GF-D8 (cell line): ENCODE results near the gene APBB2.

Experiments
- DNase-seq: peaks from one replicate; lab custom pipeline; 2025; lab: John Stamatoyannopoulos, UW

The APBB2 gene

DNA sequence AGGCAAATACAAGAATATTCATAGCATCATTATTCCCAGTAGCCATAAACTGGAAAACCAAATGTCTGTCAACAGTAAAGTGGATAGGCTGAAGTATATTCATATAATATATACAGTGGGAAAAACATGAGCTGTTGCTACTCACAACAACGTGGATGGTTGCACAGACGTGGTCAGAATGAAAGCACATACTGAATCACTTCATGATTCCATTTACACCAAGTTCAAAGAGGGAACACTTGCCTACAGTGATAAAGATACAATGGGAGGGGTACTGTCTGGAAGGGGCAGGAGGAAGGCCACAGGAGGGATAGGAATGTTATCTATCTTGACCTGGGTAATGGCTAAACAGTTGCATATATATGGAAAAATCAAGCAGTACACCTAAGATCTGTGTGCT is 25.3 kb downstream of the APBB2 start:
- DNase-seq = no peak

DNA sequence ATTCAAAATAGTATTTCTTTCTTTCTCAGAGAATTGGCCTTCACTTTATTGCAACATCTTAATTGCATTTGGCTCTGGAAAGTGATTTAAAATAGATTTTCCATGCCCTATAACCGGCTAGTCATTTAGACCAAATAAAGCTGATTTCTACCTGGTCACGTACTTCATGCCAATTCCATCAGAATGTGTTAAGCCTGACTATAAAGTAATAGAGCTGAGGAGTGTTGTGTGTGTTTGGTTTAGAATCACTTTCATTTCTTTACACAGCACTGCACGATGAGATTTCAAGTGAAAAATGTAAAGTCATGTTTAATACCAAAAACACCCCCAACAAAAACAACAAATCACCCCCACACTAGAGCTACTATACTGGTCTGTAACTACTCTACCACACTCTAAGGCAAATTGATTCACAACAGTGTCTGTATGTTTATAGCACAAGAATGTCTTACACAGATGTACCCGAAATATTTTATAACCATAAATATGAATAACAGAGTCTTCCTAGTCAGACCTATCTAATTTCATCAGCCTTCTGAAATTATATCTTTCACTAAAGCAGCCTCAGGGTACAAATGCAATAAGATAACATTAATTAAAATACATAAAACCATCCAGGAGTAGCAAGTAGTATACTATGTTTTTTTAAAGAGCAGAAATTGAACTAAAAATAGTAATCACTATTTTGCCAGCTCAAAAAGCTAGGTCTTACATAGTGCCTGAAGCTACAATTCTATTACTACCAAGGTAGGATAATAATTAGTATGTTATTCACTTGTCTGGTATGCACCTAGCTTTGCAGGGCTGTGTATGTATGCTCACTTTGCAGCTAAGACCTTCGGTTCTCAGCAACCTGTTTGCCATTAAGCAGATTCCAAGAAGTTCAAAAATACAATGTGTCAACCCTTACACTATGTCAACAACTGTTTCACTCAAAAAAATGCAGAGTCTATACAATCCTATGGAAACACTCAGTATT is 28.4 kb downstream of the APBB2 start:
- no peak for DNase-seq

DNA sequence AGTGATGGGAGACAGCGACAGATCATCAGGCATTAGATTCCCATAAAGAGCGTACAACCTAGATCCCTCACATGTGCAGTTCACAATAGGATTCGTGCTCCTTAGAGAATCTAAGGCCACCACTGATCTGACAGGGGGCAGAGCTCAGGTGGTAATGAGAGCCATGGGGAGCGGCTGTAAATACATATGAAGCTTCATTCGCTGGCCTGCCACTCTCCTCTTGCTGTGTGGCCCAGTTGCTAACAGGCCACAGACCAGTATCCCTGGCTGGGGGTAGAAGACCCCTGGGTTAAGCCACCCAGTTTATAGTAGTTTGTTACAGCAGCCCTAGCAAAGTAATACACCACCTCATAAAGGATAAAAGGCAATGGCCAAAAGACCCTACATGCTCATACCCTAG is 30.3 kb downstream of the APBB2 start:
- no peak for DNase-seq

DNA sequence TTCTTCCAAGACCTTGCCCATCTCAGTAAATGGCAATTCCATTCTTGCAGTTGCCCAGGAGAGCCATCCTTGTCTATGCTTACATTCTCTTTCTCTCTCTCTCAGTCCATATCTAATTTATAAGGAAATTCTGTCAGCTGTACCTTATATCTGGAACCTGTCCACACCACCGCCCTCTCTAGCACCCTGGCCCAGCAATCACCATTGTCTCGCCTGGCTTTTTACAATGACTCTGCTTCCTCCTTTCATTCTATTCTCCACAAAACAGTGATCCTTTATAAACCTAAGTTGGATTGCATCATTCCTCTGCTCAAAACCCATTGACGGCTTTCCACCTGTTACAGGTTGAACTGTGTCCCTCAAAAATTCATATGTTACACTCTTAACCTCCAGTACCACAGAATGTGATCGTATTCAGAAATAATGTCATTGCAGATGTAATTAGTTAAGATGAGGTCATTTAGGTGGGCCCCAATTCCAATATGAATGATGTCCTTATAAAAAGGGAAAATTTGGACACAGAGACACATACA is 31.3 kb downstream of the APBB2 start:
- DNase-seq = no peak

DNA sequence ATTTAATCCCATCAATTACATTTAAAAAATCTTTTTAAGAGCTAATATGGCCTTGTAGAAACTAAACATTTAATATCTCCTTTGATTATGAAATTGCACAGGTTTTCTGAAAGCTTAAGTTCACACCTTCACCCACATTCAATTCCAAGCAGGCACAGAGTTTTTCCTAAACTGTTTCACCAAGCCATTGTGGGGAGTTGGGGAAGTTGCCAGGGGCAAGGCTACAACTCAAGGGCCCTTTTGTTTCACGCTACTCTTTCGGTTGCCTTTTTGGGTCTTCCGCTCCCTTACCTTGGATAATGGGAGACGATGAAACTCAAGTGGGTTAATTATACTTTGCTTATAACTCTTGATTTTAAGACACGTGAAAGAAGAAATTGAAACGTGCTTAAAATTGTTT is 33.3 kb downstream of the APBB2 start:
- no peak for DNase-seq

DNA sequence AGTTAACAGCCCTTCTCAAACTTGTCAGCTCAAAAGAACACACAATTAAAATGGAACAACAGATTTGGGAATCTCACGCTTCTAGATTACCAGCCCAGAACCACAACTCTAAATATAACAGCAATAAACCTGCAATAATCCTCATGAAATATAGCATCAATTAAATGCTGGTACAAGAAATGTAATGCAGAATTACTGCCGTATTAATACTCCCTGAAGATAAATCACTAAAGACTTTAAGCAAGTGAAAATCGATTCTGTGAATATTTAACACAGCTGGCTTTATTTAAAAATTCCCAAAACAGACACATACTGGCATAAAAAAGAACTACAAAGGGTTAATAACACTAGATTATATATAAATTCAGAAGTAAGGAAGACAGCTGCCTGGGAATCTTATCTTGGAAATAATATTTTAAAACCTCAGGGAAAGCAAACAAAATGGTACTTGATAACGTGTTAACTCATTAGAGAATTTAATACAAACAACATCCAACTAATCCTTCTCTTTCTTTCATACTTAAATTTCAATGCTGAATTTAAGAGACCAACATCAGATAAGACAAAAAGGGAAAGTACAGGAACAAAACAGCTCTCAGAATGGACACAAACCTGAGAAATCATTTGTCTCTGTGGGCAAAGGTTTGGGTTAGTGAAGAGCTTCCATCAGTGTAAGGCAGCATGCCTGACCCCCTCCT is 34.7 kb downstream of the APBB2 start:
- no peak for DNase-seq

DNA sequence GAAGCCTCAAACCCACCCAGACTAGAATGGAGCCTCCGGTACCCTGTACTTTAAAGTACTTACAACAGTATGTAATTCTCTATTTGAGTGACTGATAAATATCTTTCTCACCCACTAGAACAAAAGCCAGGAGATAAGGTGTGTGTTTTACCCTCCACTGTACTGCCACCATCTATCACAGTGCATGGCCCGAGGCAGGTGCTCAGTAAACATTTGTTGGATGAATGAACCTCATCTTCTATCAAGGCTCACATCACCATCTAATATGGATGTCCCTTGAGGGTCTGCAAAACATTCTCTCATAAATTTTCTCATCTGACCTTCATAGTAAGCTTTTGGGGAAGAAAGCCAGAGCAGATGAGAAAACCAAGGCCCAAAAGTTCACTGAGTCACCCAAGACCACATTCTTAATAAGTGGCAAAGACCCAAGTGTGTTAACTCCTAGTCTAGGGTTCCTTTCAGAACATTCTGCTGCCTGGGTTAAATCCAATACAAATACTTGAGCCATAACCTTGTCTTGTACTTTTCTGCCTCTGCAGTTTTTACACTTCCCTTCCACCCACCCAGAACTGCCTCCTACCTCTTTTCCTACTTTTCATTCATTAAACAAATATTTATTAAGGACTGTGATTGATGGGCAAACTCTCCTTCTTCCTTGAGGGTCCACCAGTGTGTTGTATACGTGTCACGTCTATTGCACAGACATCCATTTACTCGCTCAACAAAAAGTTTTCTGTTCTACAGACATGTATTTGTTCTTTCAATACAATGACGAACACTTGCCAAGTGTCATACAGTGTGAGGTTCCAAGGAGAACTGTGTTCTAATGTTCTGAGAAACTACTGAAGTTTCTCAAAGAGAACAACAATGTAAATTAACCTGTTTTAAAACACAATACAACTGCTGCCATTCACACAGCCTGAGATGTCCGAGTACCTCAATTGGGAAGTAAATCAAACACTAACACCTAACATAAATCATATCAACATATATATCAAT is 35.7 kb downstream of the APBB2 start:
- no peak for DNase-seq

DNA sequence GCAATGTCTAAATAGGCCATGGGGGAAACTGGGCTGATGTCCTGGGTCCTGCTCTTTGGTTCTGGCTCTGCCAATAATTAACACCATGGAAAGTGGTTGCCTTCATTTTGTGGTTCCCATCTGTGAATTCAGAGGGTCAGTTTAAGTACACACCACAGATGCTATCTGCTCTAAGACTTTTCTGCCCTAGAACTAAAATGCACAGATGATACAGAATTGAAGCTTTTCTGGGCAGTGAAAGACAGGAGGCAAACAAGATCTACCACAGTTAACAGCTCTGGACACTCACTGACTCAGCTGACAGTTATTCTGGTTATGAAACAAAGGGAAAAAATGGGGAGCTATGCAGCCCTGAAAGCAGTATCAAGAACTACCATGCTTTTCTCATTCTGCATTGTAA is 37.3 kb downstream of the APBB2 start:
- DNase-seq = no peak

DNA sequence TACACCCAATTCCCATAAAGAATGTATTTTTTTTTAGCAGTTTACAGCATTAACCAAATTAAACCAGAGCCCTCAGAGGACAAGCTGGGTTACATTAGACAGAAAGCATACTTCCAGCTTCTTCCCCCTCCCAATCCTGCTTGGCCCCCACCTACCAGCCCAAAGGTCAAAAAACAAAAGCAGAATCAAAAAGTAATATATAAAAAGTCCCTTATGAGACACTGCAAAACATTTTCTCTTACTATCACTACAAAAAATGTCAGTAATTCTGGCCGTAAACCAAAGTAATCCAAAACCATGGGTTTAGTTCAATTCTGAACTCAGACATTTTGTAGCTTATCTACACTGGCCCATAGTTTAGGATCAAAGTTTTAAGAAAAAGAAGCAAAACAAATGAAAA is 38.0 kb downstream of the APBB2 start:
- no peak for DNase-seq

DNA sequence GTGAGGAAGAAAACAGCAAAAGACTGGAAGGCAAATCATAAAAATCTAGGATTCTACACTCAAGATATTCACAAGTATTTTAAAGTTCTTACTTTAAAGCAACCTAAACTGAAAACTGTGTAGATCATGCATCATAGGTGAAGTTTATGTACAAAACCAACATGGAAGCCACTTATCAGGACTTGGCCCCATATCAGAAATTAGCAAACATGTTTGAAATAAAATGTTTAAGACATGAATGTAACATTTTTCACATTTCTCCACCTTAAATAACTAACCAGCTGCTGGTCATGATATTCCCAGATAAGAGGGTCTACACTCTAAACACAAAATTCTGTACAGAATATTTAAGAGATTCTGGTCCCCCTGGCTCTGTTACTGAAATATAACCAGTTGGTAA is 38.5 kb downstream of the APBB2 start:
- no peak for DNase-seq

DNA sequence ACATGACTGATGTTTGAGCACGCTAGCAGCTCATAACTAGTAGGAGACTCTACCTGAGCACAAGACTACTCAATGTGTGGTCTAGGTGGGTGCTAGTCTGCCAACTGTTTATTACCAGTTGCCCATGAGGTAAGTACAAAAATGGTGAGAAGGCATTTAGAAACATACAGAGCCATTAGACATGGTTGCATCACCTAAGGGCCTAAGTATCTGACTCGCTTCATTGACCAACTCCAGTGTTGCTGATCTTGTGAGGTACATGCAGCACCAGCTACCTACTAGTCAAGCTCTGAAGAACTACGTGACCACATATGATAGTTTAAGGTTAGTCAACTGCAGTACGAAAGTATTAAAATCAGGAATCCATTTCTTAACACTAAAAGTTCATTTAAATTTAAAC is 39.9 kb downstream of the APBB2 start:
- DNase-seq = no peak

DNA sequence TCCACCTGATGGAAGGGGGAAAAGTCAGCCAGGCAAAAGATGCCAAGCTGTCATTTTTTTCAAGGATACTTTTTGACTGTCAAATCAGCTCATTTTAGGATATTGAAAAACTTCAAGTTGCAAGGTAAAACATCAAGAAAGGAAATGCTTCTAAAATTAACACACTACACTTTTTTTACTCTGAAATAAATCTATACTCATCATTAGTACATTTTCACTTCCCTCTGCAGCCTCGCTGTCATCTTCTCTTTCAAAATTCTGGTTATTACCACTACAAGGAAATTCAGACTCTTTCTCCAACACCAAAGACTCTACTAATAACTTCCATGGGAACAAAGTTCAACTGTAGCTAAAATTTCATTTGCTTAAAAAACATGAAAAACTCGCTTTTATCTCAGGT is 41.6 kb downstream of the APBB2 start:
- DNase-seq = no peak

DNA sequence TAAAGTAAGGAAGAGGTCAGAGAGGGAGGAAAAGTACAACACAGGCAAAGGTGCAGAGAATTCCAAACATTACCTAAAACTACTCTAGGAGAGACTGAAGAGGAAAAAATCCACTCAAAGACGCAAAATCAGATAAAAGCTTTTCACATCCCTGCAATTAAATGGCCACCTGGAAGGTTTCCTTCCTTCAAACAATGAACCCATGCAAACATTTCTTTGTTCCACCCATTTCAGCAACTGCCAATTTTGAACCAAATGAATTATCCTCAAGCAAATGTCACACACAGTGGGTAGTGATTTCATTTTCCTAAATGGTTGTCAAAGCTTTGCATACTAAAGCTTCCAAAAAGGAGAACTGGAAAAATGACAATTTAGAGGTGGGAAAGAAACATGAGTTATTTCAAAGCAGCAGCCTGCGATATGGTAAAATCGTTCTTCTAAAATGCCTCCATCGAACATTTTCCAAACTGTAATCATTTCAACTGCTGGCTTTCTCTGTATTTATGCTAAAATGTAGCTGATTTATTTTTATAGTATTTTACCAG is 45.0 kb downstream of the APBB2 start:
- no peak for DNase-seq

DNA sequence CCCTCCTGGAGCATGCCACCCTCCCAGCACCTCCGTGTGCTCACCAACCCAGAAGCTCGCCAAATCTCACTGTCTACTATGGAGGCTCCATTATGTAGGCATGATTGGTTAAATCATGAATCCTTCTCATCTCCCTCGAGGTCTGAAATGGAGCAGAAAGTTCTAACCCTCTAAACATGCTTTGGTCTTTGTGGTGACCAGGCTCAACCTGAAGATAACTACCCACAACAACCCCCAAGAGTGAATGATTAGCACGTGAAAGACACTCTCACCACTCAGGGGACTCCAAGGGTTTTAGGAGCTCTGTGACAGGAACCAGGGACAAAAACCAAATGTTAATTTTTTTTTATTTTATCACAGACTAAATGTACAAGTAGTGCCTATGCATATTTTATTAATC is 47.2 kb downstream of the APBB2 start:
- no peak for DNase-seq

DNA sequence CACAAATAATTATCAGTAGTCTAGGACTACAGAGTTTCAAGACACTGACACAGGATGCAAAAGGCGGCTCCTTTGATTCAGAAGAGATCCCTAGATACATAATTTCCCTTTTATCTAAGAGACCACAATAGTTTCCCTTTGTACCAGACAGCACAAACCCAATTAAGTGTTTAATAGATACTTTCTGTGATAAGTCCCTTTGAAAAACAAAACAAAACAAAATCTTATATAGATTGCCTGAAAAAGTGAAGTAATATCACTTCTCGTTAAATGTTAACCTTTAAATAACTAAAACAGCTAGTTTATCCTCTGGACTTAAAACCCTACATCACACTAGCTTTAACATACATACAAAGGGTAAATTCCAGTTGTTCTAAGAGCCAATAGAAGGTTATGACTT is 49.9 kb downstream of the APBB2 start:
- DNase-seq = no peak

DNA sequence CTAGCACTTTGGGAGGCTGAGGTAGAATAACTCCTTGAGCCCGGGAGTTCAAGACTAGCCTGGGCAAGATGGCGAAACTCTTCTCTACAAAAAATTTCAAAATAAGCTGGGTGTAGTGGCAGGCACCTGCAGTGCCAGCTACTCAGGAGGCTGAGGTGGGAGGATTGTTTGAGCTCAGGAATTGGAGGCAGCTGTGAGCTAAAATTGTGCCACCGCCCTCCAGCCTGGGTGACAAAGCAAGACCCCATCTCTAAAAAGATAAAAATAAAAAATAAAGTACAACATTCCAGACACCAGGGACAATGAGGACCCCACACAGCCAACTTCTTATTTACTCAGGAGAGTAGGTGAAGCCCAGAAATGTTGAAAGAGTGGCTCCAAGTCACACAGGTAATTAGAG is 53.0 kb downstream of the APBB2 start:
- no peak for DNase-seq

DNA sequence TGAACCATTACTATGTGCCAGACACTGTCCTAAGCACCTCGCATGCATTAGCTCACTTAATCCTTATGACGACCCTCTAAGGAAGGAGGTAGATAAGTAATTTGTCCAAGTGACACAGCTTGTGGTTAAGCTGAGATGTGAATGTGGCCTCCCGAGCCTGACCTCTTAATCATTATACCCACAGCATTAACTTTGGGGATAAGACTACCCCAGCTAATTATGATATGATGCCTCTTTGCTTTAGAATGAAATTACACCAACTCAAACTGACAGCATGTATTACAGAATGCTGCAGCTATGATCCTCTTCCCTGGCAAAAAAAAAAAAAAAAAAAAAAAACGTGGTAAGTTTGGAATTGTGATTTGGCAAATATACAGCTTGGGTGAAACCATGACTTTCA is 53.5 kb downstream of the APBB2 start:
- no peak for DNase-seq

DNA sequence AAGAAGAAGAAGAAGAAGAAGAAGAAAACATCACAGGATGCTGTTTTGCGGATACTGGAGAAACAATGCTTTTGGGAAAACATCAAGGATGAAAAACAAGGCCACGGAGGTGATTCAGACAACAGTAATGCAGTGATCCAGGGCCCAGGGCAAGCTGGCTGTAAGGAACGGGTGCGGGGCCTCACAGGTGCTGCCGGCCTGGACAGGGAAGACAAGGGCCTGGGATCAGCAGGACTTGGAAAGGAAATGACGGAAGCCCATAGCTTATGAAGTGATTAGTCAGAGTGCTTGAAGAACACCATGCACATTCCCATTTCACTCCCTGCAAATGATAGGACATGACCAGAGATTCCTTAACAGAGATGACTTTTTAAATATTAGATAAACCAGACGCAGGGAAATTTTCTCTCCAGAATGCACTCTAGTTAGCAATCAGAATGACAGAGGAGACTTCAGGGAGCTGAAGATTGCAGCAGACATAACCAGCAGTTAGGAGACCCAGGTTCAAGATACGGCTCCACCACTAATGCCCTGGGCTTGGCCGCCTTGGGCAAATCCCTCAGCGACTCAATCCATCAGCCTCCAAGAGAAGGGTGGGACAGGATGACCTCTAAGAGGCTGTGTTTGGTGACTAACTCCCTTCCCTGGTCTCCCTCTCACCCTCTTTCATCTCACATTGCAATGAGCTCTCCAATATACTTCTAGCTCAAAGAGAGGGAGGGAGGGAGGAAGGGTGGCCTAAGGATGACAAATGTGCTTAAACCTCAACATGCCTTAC is 54.1 kb downstream of the APBB2 start:
- DNase-seq = no peak

DNA sequence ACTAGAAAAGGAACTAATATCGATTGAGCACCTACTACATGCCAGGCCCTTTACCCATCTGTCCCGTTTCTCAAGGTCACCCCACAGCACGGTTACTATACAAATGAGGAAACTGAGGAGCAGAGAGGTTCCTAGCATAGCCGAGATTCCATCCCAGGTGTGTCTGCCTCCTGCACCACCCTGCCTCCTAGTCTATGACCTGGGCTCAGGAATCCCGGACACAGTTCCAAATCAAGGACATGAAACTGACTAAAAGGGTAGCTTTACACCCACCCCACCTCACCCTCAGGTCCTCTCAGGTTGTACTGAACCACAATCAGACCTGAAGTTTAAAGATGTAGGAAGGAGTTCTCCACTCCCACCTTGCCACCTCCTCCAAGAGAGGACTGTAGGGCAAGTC is 55.6 kb downstream of the APBB2 start:
- DNase-seq = no peak

DNA sequence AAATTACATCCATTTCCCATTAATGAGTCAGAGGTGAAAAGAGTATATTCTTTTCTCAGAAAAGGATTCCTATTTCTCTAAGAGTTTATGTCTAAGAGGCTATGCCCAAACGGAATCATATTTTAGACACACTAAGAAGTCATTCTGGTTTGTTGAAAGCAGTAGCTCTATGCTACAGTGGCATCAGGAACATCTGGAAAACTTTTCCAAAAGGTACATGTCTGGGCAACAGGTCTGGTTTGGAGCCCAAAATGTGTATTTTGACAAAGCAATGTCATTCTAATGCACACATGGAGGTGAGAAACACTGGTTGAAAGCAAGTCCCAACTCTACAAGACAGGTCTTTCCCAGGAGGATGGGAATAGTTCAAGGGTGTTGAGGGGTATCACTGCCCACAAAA is 56.1 kb downstream of the APBB2 start:
- no peak for DNase-seq

DNA sequence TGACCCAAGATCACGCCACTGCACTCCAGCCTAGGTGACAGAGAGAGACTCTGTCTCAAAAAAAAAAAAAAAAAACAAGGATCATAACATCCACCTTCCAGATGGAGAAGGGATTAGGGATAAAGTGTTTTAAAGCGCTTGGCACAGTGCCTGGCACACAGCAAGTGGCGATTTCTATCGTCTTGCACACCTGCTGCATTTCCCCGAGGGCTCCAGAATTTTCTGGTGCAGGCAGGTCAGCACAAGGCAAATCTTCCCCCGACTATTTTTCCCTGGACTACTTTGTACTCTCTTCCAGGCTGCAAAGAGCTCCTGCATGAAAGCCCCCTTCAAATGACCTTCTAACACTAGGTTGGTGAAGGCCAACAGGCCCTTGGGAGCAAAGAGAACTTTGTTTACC is 57.3 kb downstream of the APBB2 start:
- DNase-seq = no peak
